HCT116 (cell line): ENCODE results near the gene ZNF582. TPM values are rescaled to one million over a fixed set of nuclear protein-coding genes. Genes with fewer than 3 reads are reported as not detected.

Experiments
- ATAC-seq: fragments of 200-7000 bp; cut with Tn5 transposase; 2 replicates; pipeline ENCODE4 v1.9.1; 2020; ENCODE audit warnings: mild to moderate bottlenecking, moderate library complexity
- BruUV-seq: library from RNA; stranded (reverse); fragments of 400-500 nt; replicated peaks from 2 replicates; lab custom pipeline; 2021; lab: Mats Ljungman, UMichigan
- CTCF ChIA-PET: fragments of 300-600 bp; sonication (Branson Sonifier 250); formaldehyde crosslinking; loops from one replicate; lab custom pipeline; 2021; ENCODE audit warnings: antibody characterized with exemption; lab: Charles Lee
- POLR2A ChIA-PET: fragments of 300-600, 350-600 bp; sonication (Branson Sonifier 250); formaldehyde crosslinking; loops from one replicate; lab custom pipeline; 2021; ENCODE audit warnings: antibody characterized with exemption; lab: Charles Lee
- RAD21 ChIA-PET, 2 experiments: fragments of 300-600 bp; sonication (Branson Sonifier 250); formaldehyde crosslinking; loops; one replicate each; lab custom pipeline; 2023; ENCODE audit warnings: low total read pairs in 2 of 2; ENCODE audit not compliant: uncharacterized antibody in 2 of 2, unreplicated experiment in 2 of 2, low non-redundant PET in 1 of 2; lab: Charles Lee
- DNase-seq: peaks from one replicate; pipeline ENCODE4 v3.0.0-alpha.2; 2010; ENCODE audit warnings: low read depth, low spot score
- H2AFZ ChIP-seq: fragments of 200-600 bp; shearing (Covaris generic), sonication (generic); 2 replicates; pipeline ENCODE4 v1.6.1; 2017; ENCODE audit warnings: low read depth, mixed run types, mixed read lengths, antibody characterized with exemption, low read length; ENCODE audit not compliant: poor library complexity, severe bottlenecking
- H3K27ac ChIP-seq: 2 replicates; pipeline ENCODE4 v1.5.1; 2012; ENCODE audit warnings: low read depth, low read length
- H3K27me3 ChIP-seq: fragments of 200-600 bp; sonication (generic); 2 replicates; pipeline ENCODE4 v1.6.1; 2016; ENCODE audit warnings: mixed run types, low read length, mixed read lengths; ENCODE audit not compliant: insufficient read depth
- H3K36me3 ChIP-seq, 2 experiments: fragments of 200-500 bp in 1 of 2; fragments of 200-600 bp in 1 of 2; sonication (Bioruptor generic) in 1 of 2; sonication (generic) in 1 of 2; 2 replicates each; pipeline versions ENCODE4 v1.5.1 to v1.6.1; 2014 to 2016; ENCODE audit warnings: low read length in 2 of 2, inconsistent platforms in 1 of 2, mixed read lengths in 1 of 2, mixed run types in 1 of 2; ENCODE audit not compliant: insufficient read depth in 2 of 2, control insufficient read depth in 1 of 2
- H3K4me1 ChIP-seq, 2 experiments: fragments of 200-600 bp in 1 of 2; sonication (generic) in 1 of 2; 2 replicates each; pipeline versions ENCODE4 v1.5.1 to v1.6.1; 2012 to 2017; ENCODE audit warnings: low read length in 2 of 2, inconsistent platforms in 1 of 2, mild to moderate bottlenecking in 1 of 2, mixed read lengths in 1 of 2, mixed run types in 1 of 2, moderate library complexity in 1 of 2; ENCODE audit not compliant: insufficient read depth in 2 of 2, control insufficient read depth in 1 of 2
- H3K4me2 ChIP-seq: fragments of 200-600 bp; sonication (generic); 2 replicates; pipeline ENCODE4 v1.6.1; 2017; ENCODE audit warnings: mixed run types, low read length, mixed read lengths
- H3K4me3 ChIP-seq, 2 experiments: fragments of 200-600 bp in 1 of 2; sonication (generic) in 1 of 2; replicated peaks in 1 of 2; 2 replicates each; pipeline ENCODE4 v1.5.1; 2011 to 2016; ENCODE audit warnings: low read length in 2 of 2, control low read depth in 1 of 2, low read depth in 1 of 2, mild to moderate bottlenecking in 1 of 2, mixed read lengths in 1 of 2, mixed run types in 1 of 2
- H3K79me2 ChIP-seq: fragments of 200-600 bp; sonication (generic); 2 replicates; pipeline ENCODE4 v1.6.1; 2017; ENCODE audit warnings: mild to moderate bottlenecking, mixed run types, low read length, moderate library complexity, mixed read lengths; ENCODE audit not compliant: insufficient read depth
- H3K9ac ChIP-seq: fragments of 200-600 bp; sonication (generic); 2 replicates; pipeline ENCODE4 v1.6.1; 2016; ENCODE audit warnings: low read length, mixed read lengths
- H3K9me2 ChIP-seq: fragments of 200-600 bp; sonication (generic), shearing (Covaris generic); 2 replicates; pipeline ENCODE4 v1.6.1; 2017; ENCODE audit warnings: mixed run types, mild to moderate bottlenecking, moderate library complexity; ENCODE audit not compliant: insufficient read depth
- H3K9me3 ChIP-seq, 2 experiments: fragments of 200-500 bp in 1 of 2; fragments of 200-600 bp in 1 of 2; sonication (Bioruptor generic) in 1 of 2; sonication (generic) in 1 of 2; 2 replicates each; pipeline ENCODE4 v1.6.1; 2014 to 2017; ENCODE audit warnings: low read length in 2 of 2, mixed read lengths in 2 of 2, inconsistent platforms in 1 of 2, low read depth in 1 of 2, mild to moderate bottlenecking in 1 of 2, mixed run types in 1 of 2, moderate library complexity in 1 of 2; ENCODE audit not compliant: control insufficient read depth in 1 of 2, insufficient read depth in 1 of 2
- H4K20me1 ChIP-seq: fragments of 200-600 bp; sonication (generic), shearing (Covaris generic); 2 replicates; pipeline ENCODE4 v1.6.1; 2017; ENCODE audit warnings: mixed run types, mild to moderate bottlenecking, moderate library complexity; ENCODE audit not compliant: insufficient read depth
- CBX3 ChIP-seq: IDR thresholded peaks from 2 replicates; pipeline ENCODE4 v1.6.1; 2012; ENCODE audit warnings: low read depth
- CEBPB ChIP-seq: IDR thresholded peaks from 2 replicates; pipeline ENCODE4 v1.6.1; 2012; ENCODE audit warnings: low read depth
- EGR1 ChIP-seq: IDR thresholded peaks from 2 replicates; pipeline ENCODE4 v1.6.1; 2012; ENCODE audit warnings: low read depth
- ELF1 ChIP-seq: IDR thresholded peaks from 2 replicates; pipeline ENCODE4 v1.6.1; 2012; ENCODE audit warnings: low read depth, borderline replicate concordance
- EZH2 ChIP-seq: fragments of 200-600 bp; sonication (generic); IDR thresholded peaks from 2 replicates; pipeline ENCODE4 v1.6.1; 2017; ENCODE audit warnings: antibody characterized with exemption, mixed run types
- EZH2phosphoT487 ChIP-seq: fragments of 200-600 bp; IDR thresholded peaks from 2 replicates; pipeline ENCODE4 v1.6.1; 2018; ENCODE audit warnings: antibody characterized with exemption, borderline replicate concordance
- JUND ChIP-seq: IDR thresholded peaks from 2 replicates; pipeline ENCODE4 v1.6.1; 2012
- POLR2A ChIP-seq: IDR thresholded peaks from 2 replicates; pipeline ENCODE4 v1.7.0; 2011; ENCODE audit warnings: borderline replicate concordance; ENCODE audit not compliant: insufficient read depth, insufficient read length; ENCODE audit errors: extremely low read depth
- RAD21 ChIP-seq: IDR thresholded peaks from 2 replicates; pipeline ENCODE4 v1.6.1; 2012; ENCODE audit warnings: low read depth, mild to moderate bottlenecking
- SP1 ChIP-seq: IDR thresholded peaks from 2 replicates; pipeline ENCODE4 v1.6.1; 2012; ENCODE audit warnings: low read depth
- SRF ChIP-seq: IDR thresholded peaks from 2 replicates; pipeline ENCODE4 v1.6.1; 2012; ENCODE audit warnings: low read depth
- TCF7L2 ChIP-seq: IDR thresholded peaks from 2 replicates; pipeline ENCODE4 v1.7.0; 2011; ENCODE audit warnings: borderline replicate concordance, inconsistent platforms; ENCODE audit not compliant: insufficient read depth, insufficient read length; ENCODE audit errors: extremely low read depth
- YY1 ChIP-seq: IDR thresholded peaks from 2 replicates; pipeline ENCODE4 v1.6.1; 2011; ENCODE audit warnings: low read length, low read depth, moderate library complexity, mild to moderate bottlenecking; ENCODE audit not compliant: insufficient replicate concordance; ENCODE audit errors: extremely low read depth
- ZFX ChIP-seq: fragments of 450-650 bp; IDR thresholded peaks from 2 replicates; pipeline ENCODE4 v1.6.1; 2017
- ZNF274 ChIP-seq: fragments of 200-500 bp; sonication (Bioruptor generic); IDR thresholded peaks from 2 replicates; pipeline ENCODE4 v1.6.1; 2014; ENCODE audit warnings: mild to moderate bottlenecking, low read depth, low read length, inconsistent platforms
- intact Hi-C: fragments of 100-400 bp; cut with micrococcal nuclease; formaldehyde crosslinking; loops from 2 replicates; pipeline ENCODE4 v1.10.0; 2022
- total RNA-seq: library from RNA; stranded (reverse); gene quantifications from one replicate; pipeline ENCODE4 v1.2.1, GENCODE V29; 2021; ENCODE audit not compliant: unreplicated experiment
- TF ChIP-seq, protein P1 (sequence below): IDR thresholded peaks from 2 replicates; pipeline ENCODE4 v1.6.1; 2011; ENCODE audit warnings: mild to moderate bottlenecking, low read length, moderate library complexity; ENCODE audit not compliant: insufficient replicate concordance; ENCODE audit errors: extremely low read depth
- TF ChIP-seq, protein P2 (sequence below): IDR thresholded peaks from 2 replicates; pipeline ENCODE4 v1.6.1; 2012
- TF ChIP-seq, protein P3 (sequence below): IDR thresholded peaks from 2 replicates; pipeline ENCODE4 v1.6.1; 2012; ENCODE audit warnings: low read depth
- TF ChIP-seq, protein P4 (sequence below), 3 experiments: fragments of 200-600 bp in 1 of 3; sonication (generic) in 1 of 3; IDR thresholded peaks in 2 of 3; conservative IDR thresholded peaks in 1 of 3; 2 replicates each; pipeline ENCODE4 v1.5.1; 2012 to 2017; ENCODE audit warnings: low read depth in 2 of 3, low read length in 2 of 3, antibody characterized with exemption in 1 of 3, borderline replicate concordance in 1 of 3, control low read depth in 1 of 3, mild to moderate bottlenecking in 1 of 3, mixed read lengths in 1 of 3, mixed run types in 1 of 3, moderate library complexity in 1 of 3; ENCODE audit not compliant: insufficient read depth in 1 of 3
- TF ChIP-seq, protein P5 (sequence below): IDR thresholded peaks from 2 replicates; pipeline ENCODE4 v1.6.1; 2012

Gene ZNF582
- total RNA-seq, 1 experiment from 2014 or later: not detected

- no peak for ATAC-seq
- CTCF ChIA-PET: no interaction called here
Measured at GRCh38 chr19:56356944-56357343, 36.4 kb downstream of the ZNF582 start.

More at GRCh38 chr19:56356944-56357343, 36.4 kb downstream of the ZNF582 start:
- no peak overlapping the region for H2AFZ ChIP-seq
- H3K27ac ChIP-seq: no peak overlapping the region
- no peak for DNase-seq
- no TSS peak for BruUV-seq
- no peaks in the 10 kb centered on the region for H3K36me3 ChIP-seq
- H3K27me3 ChIP-seq: no peaks in the 10 kb centered on the region
- no peaks in the 10 kb centered on the region for H3K9me2 ChIP-seq
- intact Hi-C loops: no loop called here
- H3K4me3 ChIP-seq: no peak overlapping the region
- no peak overlapping the region for H3K9ac ChIP-seq
- TF ChIP-seq SP1 (no peak), EZH2phosphoT487 (no peak), POLR2A (no peak), YY1 (no peak), EZH2 (no peak), TCF7L2 (no peak), SRF (no peak), CBX3 (no peak), JUND (no peak), ZFX (no peak), ELF1 (no peak), EGR1 (no peak), ZNF274 (no peak), RAD21 (no peak), CEBPB (no peak)
- TF ChIP-seq, protein P1, sequence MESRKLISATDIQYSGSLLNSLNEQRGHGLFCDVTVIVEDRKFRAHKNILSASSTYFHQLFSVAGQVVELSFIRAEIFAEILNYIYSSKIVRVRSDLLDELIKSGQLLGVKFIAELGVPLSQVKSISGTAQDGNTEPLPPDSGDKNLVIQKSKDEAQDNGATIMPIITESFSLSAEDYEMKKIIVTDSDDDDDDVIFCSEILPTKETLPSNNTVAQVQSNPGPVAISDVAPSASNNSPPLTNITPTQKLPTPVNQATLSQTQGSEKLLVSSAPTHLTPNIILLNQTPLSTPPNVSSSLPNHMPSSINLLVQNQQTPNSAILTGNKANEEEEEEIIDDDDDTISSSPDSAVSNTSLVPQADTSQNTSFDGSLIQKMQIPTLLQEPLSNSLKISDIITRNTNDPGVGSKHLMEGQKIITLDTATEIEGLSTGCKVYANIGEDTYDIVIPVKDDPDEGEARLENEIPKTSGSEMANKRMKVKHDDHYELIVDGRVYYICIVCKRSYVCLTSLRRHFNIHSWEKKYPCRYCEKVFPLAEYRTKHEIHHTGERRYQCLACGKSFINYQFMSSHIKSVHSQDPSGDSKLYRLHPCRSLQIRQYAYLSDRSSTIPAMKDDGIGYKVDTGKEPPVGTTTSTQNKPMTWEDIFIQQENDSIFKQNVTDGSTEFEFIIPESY: no peak
- TF ChIP-seq, protein P2, sequence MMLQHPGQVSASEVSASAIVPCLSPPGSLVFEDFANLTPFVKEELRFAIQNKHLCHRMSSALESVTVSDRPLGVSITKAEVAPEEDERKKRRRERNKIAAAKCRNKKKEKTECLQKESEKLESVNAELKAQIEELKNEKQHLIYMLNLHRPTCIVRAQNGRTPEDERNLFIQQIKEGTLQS: no peak
- TF ChIP-seq, protein P3, sequence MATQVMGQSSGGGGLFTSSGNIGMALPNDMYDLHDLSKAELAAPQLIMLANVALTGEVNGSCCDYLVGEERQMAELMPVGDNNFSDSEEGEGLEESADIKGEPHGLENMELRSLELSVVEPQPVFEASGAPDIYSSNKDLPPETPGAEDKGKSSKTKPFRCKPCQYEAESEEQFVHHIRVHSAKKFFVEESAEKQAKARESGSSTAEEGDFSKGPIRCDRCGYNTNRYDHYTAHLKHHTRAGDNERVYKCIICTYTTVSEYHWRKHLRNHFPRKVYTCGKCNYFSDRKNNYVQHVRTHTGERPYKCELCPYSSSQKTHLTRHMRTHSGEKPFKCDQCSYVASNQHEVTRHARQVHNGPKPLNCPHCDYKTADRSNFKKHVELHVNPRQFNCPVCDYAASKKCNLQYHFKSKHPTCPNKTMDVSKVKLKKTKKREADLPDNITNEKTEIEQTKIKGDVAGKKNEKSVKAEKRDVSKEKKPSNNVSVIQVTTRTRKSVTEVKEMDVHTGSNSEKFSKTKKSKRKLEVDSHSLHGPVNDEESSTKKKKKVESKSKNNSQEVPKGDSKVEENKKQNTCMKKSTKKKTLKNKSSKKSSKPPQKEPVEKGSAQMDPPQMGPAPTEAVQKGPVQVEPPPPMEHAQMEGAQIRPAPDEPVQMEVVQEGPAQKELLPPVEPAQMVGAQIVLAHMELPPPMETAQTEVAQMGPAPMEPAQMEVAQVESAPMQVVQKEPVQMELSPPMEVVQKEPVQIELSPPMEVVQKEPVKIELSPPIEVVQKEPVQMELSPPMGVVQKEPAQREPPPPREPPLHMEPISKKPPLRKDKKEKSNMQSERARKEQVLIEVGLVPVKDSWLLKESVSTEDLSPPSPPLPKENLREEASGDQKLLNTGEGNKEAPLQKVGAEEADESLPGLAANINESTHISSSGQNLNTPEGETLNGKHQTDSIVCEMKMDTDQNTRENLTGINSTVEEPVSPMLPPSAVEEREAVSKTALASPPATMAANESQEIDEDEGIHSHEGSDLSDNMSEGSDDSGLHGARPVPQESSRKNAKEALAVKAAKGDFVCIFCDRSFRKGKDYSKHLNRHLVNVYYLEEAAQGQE: no peak
- TF ChIP-seq, protein P4, sequence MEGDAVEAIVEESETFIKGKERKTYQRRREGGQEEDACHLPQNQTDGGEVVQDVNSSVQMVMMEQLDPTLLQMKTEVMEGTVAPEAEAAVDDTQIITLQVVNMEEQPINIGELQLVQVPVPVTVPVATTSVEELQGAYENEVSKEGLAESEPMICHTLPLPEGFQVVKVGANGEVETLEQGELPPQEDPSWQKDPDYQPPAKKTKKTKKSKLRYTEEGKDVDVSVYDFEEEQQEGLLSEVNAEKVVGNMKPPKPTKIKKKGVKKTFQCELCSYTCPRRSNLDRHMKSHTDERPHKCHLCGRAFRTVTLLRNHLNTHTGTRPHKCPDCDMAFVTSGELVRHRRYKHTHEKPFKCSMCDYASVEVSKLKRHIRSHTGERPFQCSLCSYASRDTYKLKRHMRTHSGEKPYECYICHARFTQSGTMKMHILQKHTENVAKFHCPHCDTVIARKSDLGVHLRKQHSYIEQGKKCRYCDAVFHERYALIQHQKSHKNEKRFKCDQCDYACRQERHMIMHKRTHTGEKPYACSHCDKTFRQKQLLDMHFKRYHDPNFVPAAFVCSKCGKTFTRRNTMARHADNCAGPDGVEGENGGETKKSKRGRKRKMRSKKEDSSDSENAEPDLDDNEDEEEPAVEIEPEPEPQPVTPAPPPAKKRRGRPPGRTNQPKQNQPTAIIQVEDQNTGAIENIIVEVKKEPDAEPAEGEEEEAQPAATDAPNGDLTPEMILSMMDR (IDR thresholded peaks at IDR 0.05 in 2 of 3, conservative IDR thresholded peaks at IDR 0.05 in 1 of 3; ENCODE audit: borderline replicate concordance in 1 of 3, insufficient read depth in 1 of 3, low read depth in 2 of 3, low read length in 2 of 3): no peak
- TF ChIP-seq, protein P5, sequence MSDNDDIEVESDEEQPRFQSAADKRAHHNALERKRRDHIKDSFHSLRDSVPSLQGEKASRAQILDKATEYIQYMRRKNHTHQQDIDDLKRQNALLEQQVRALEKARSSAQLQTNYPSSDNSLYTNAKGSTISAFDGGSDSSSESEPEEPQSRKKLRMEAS: no peak
- TF ChIP-seq, all 23 proteins: peak for 0
- Histone ChIP-seq H3K4me1 (no peaks in the 10 kb centered on the region), H4K20me1 (no peaks in the 10 kb centered on the region), H3K9me3 (no peaks in the 10 kb centered on the region), H3K4me2 (no peak overlapping the region), H3K79me2 (no peaks in the 10 kb centered on the region)
- ChIA-PET POLR2A (interaction anchor here (0.6 kb wide), 1 partner anchor 12 kb away, joined by 3 read pairs; no protein-coding TSS in a partner anchor), RAD21 (no interaction called here)
